NT2/D1 (cell line): ENCODE measurements around the gene HMGB1.
A peak's percentile ranks its signal among the peaks of the same experiment; 100 is the strongest.
"Not testable (repeated sequence)": the region's sequence is repeated elsewhere in the genome, so short reads cannot be mapped to it uniquely, and the experiment has no call there.

Experiments used
- DNase-seq: peaks from one replicate; pipeline ENCODE4 v3.0.0-alpha.2; 2011; ENCODE audit warnings: low read depth, low spot score
- H3K27me3 ChIP-seq: 2 replicates; pipeline ENCODE4 v1.6.0; 2011; ENCODE audit warnings: mild to moderate bottlenecking; ENCODE audit not compliant: insufficient read length, insufficient read depth
- H3K36me3 ChIP-seq: 2 replicates; pipeline ENCODE4 v1.6.1; 2011; ENCODE audit warnings: mild to moderate bottlenecking, low read length, mixed read lengths; ENCODE audit not compliant: insufficient read depth, insufficient read length
- H3K4me1 ChIP-seq: 2 replicates; pipeline ENCODE4 v1.5.1; 2011; ENCODE audit not compliant: insufficient read depth, insufficient read length
- H3K4me3 ChIP-seq: 2 replicates; pipeline ENCODE4 v1.5.1; 2011; ENCODE audit warnings: low read depth; ENCODE audit not compliant: insufficient read length
- H3K9ac ChIP-seq: 2 replicates; pipeline ENCODE4 v1.6.0; 2011; ENCODE audit warnings: low read depth; ENCODE audit not compliant: insufficient read length
- H3K9me3 ChIP-seq: 2 replicates; pipeline ENCODE4 v1.5.1; 2011; ENCODE audit warnings: mild to moderate bottlenecking, low read length; ENCODE audit not compliant: insufficient read depth
- SUZ12 ChIP-seq: IDR thresholded peaks from 2 replicates; pipeline ENCODE4 v1.6.1; 2011; ENCODE audit not compliant: insufficient read length, insufficient read depth; ENCODE audit errors: extremely low read depth
- YY1 ChIP-seq: IDR thresholded peaks from 2 replicates; pipeline ENCODE4 v1.6.1; 2011; ENCODE audit not compliant: insufficient read length, insufficient read depth
- ZNF274 ChIP-seq: IDR thresholded peaks from 2 replicates; pipeline ENCODE4 v1.6.1; 2011; ENCODE audit warnings: mild to moderate bottlenecking, low read depth, low read length

The HMGB1 gene

DNA sequence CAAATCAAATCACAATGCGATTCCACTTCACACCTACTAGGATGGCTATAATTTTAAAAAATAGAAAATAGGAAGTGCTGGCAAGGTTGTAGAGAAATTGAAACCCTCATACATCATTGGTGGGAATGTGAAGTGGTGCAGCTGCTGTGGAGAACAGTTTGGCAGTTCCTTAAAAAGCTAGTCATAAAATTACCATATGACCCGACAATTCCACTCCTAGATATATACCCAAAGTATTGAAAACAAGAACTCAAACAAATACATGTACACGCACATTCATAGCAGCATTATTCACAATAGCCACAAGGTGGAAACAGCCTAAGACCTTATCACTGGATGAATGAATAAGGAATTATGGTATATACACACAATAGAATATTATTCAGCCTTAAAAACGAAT is 12.0 kb downstream of the HMGB1 start:
- TF ChIP-seq SUZ12: no peak
- TF ChIP-seq YY1: no peak
- no peak for TF ChIP-seq ZNF274
- H3K4me1 ChIP-seq: no peaks in the 10 kb centered on the region
- peaks cover 3% of the 10 kb centered on the region for H3K36me3 ChIP-seq
- no peak for DNase-seq
- H3K9me3 ChIP-seq: no peaks in the 10 kb centered on the region
- H3K4me3 ChIP-seq: no peak overlapping the region
- H3K9ac ChIP-seq: no peak overlapping the region
- H3K27me3 ChIP-seq: no peaks in the 10 kb centered on the region

DNA sequence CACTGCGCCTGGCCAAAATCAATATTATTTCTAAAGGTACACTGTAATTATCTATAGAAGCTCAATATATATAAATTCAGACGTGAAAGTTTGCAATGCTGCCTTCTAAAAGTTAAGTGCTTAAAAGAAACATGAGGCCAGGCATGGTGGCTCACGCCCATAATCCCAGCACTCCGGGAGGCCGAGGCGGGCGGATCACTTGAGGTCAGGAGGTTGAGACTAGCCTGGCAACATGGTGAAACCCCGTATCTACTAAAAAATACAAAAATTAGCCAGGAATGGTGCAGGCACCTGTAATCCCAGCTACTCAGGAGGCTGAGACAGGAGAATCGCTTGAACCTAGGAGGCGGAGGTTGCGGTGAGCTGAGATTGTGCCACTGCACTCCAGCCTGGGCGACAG is 14.3 kb downstream of the HMGB1 start:
- not testable (repeated sequence) for DNase-seq, H3K4me1 ChIP-seq, H3K36me3 ChIP-seq, H3K27me3 ChIP-seq, H3K4me3 ChIP-seq, H3K9me3 ChIP-seq, H3K9ac ChIP-seq

DNA sequence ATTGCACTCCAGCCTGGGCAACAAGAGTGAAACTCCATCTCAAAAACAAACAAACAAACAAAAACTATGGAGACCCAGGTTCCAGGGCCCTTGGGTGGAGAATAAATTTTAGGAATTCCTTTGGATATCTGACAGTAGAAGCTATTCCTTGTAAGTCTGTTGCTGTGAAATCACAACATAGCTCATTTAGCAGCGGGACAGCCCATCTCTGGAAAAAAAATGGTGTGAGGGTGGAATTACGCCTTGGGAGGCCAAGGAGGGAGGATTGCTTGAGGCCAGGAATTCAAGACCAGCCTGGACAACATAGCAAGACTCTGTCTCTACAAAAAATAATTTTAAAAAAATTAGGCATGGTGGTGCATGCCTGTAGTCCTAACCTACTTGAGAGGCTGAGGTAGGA is 15.7 kb downstream of the HMGB1 start:
- Histone ChIP-seq H3K9ac (no peak overlapping the region), H3K4me3 (no peak overlapping the region), H3K9me3 (no peaks in the 10 kb centered on the region), H3K36me3 (no peaks in the 10 kb centered on the region), H3K4me1 (no peaks in the 10 kb centered on the region), H3K27me3 (no peaks in the 10 kb centered on the region)
- no peak for DNase-seq
- no peak for TF ChIP-seq SUZ12
- TF ChIP-seq YY1: no peak
- TF ChIP-seq ZNF274: no peak

DNA sequence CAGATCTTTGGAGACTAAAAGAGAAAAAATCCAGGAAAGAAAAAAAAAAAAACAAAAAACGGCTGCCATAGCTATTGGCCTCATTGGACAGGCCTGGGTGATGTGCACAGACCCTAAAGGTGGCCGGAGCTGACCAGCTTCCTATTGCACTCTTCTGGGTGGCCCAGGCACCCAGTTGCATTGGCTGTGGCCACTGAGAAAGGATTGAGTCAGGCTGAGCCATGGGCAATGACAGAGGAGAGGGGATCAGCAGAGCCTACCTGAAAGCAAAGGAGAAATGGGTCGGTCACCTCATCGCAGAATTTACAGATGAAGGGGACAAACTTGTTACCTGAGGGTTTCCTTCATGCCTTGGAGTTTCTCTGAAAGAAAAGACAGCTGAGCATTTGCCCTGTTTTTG is 17.3 kb downstream of the HMGB1 start:
- no peak for TF ChIP-seq YY1
- H3K4me1 ChIP-seq: peaks cover 3% of the 10 kb centered on the region
- H3K9ac ChIP-seq: no peak overlapping the region
- no peaks in the 10 kb centered on the region for H3K36me3 ChIP-seq
- no peak overlapping the region for H3K4me3 ChIP-seq
- no peaks in the 10 kb centered on the region for H3K9me3 ChIP-seq
- H3K27me3 ChIP-seq: no peaks in the 10 kb centered on the region
- no peak for DNase-seq

DNA sequence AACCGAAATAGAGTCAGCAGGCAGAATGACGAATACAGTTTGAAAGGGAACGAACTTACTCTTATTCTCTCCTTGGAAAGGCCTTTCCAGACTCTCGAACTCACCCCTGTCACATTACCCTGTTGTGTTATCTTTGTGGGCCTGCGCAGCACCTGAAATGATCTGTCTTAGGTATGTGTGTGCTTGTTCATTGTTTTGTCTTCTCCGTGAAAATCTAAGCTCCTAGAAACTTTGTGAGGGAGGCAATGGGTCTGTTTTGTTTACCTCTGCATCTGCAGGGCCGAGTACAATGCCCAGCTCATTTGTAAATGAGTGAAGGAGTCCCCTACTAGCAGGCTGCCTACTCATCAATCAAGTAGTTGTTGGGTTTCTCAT is 19.6 kb downstream of the HMGB1 start:
- peak overlapping the region; percentile 40 for H3K4me3 ChIP-seq
- no peaks in the 10 kb centered on the region for H3K27me3 ChIP-seq

DNA sequence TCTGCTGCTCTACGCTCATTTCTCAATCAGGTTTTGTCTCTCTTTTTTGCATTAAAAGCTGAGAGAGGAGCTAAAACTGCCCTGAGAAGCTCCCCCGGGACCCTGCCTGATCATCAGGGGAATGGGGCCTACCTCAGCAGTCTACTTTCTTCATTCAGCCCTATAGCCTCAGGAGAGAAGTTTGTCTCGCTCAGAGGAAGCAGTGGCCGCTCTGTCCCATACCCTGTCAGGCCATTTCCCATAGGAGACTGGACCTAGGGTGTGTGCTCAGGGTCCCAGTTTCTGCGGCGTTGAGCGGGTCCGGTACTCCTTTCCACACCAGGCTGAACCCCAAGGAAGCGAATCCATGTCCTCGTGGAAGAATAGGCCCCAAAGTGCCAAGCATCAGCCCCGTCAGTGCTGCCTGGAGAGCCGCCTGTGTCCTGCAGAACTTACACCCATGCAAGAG is 21.8 kb downstream of the HMGB1 start:
- Histone ChIP-seq H3K9me3 (no peaks in the 10 kb centered on the region), H3K9ac (no peak overlapping the region), H3K4me1 (peaks cover 3% of the 10 kb centered on the region), H3K27me3 (no peaks in the 10 kb centered on the region), H3K36me3 (no peaks in the 10 kb centered on the region), H3K4me3 (no peak overlapping the region)
- DNase-seq: no peak
- TF ChIP-seq ZNF274: no peak
- no peak for TF ChIP-seq SUZ12
- no peak for TF ChIP-seq YY1

More for the DNA sequence above, 19.6 kb downstream of the HMGB1 start:
- TF ChIP-seq ZNF274: no peak
- TF ChIP-seq SUZ12: no peak
- Histone ChIP-seq H3K9me3 (no peaks in the 10 kb centered on the region), H3K9ac (peak overlapping the region; percentile 81), H3K36me3 (no peaks in the 10 kb centered on the region), H3K4me1 (peaks cover 3% of the 10 kb centered on the region)
- no peak for DNase-seq

DNA sequence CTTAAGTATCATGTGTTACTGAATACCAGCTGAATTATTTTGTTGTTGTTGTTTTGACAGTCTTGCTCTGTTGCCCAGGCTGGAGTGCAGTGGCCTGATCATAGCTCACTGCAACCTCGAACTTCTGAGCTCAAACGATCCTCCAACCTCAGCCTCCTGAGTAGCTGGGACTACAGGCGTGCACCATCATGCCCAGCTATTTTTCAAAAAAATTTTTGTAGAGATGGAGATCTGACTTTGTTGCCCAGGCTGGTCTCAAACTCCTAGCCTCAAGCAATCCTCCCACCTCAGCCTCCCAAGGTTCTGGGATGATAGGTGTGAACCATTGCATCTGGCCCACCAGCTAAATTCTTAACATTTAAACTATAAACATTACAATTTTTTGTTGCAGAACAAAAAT is 22.2 kb downstream of the HMGB1 start:
- H3K4me3 ChIP-seq, H3K9ac ChIP-seq, H3K9me3 ChIP-seq, H3K36me3 ChIP-seq, H3K4me1 ChIP-seq, H3K27me3 ChIP-seq, DNase-seq: not testable (repeated sequence)

DNA sequence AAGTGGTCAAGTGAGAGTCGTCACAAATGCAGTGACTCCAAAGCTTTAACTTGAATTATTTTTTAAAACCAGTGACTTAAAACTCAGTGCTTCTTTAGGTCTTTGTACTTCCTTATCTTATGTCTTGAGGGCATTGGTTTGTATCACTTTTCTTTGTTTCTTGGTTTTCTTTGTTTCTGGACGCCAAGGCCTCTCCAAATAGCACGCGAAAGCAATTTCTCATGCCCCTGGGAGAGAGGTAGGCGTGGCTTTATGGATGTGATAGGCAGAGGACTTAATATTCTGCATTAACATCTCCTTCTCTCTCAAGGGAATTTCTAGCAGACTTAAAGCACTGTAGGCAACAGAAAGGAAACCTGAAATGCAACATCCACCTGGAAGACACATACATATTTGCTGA is 22.8 kb downstream of the HMGB1 start:
- no peak for DNase-seq
- TF ChIP-seq SUZ12: no peak
- H3K9ac ChIP-seq: no peak overlapping the region
- no peaks in the 10 kb centered on the region for H3K36me3 ChIP-seq
- H3K27me3 ChIP-seq: no peaks in the 10 kb centered on the region
- no peaks in the 10 kb centered on the region for H3K9me3 ChIP-seq
- peaks cover 3% of the 10 kb centered on the region for H3K4me1 ChIP-seq
- H3K4me3 ChIP-seq: no peak overlapping the region
